Mammary epithelial cell (primary cell): Measurements from ENCODE around the gene CLMP.

Experiments
- CTCF ChIP-seq, 2 donors: IDR thresholded peaks in 1 of 2; conservative IDR thresholded peaks in 1 of 2; 2 replicates each; pipeline ENCODE4 v1.5.1; 2011 to 2012; ENCODE audit warnings: inconsistent platforms in 2 of 2, low read length in 2 of 2, mild to moderate bottlenecking in 2 of 2, control low read depth in 1 of 2, low read depth in 1 of 2; ENCODE audit not compliant: insufficient read depth in 1 of 2; ENCODE audit errors: extremely low read depth in 1 of 2
- EZH2 ChIP-seq: IDR thresholded peaks from 2 replicates; pipeline ENCODE4 v1.6.1; 2012; ENCODE audit warnings: low read length, inconsistent platforms, borderline replicate concordance

DNA sequence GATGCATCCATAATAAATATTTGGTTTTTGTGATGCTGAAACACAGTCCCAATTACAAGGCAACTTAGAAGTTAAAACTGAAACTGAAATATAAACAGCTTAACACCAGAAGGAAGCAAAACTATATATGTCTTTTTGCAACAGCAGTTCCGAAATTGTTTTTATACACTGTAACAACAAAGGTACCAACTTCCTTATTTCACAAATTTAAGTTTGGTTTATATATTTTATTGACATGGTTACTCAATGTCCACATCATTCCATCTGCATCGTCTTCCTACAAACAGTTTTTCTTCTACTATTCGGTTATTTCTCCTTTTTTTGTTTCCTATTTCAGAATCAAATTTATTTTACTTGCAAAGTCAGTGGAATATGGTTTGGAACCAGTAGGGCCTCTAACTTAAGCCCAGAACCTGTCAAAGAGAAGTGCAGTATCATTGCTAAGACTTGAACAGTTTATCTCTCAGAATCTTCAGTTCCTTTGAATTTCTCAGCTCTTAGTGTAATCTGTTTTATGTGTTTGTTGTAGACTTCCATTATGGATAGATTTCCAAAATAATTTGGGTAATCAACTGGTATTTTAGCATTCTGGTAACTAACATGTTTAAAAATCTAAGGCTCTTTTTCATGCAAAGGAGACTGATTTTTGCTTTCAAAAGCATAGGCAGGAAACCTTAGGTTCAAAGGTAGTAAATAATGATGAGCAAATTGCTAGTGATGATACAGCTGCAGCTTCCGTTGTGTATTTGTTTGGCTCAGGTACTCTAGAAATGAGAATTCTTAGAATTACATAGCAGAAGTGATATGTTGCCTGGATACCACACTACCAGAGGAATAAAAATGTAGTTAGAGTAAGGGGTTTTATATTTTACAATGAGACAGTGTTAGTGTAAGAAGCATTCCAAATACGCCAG, 124.9 kb downstream of the CLMP start:
- TF ChIP-seq CTCF (conservative IDR thresholded peaks at IDR 0.05 in 1 of 2, IDR thresholded peaks at IDR 0.05 in 1 of 2; ENCODE audit: extremely low read depth in 1 of 2, insufficient read depth in 1 of 2, low read depth in 1 of 2, low read length in 2 of 2), result no peak
- no peak for TF ChIP-seq EZH2
